Sciatic nerve (tissue), 2 donors: Measurements from ENCODE around the gene TGDS. TPM values are rescaled to one million over a fixed set of nuclear protein-coding genes. Genes with fewer than 3 reads are reported as not detected.
"Not testable (repeated sequence)": the region's sequence is repeated elsewhere in the genome, so short reads cannot be mapped to it uniquely, and the experiment has no call there.

Experiments
- ATAC-seq: fragments of 200-7000 bp; cut with Tn5 transposase; one replicate; pipeline ENCODE4 v1.9.1; 2020; ENCODE audit warnings: mild to moderate bottlenecking, moderate library complexity
- DNase-seq: peaks from one replicate; pipeline ENCODE4 v3.0.0-alpha.2; 2020; ENCODE audit warnings: low spot score
- intact Hi-C: fragments of 100-400 bp; cut with DNase I; formaldehyde crosslinking; loops from one replicate; pipeline ENCODE4 v1.14.2; 2022
- total RNA-seq: library from RNA; stranded (reverse); fragmentation: NEBNext Ultra II Directional; extraction: Animal tissue kit (Norgen Biotek cat#: 25700); gene quantifications from one replicate; pipeline ENCODE4 v1.2.1, GENCODE V29; 2021
- donor health status: DM: no; HTN: no; CAD: no.
- donor health status: DM: no; HTN: no; CAD: no.

Gene TGDS
- total RNA-seq, 1 donor from 2014 or later = 14.0 TPM

DNA sequence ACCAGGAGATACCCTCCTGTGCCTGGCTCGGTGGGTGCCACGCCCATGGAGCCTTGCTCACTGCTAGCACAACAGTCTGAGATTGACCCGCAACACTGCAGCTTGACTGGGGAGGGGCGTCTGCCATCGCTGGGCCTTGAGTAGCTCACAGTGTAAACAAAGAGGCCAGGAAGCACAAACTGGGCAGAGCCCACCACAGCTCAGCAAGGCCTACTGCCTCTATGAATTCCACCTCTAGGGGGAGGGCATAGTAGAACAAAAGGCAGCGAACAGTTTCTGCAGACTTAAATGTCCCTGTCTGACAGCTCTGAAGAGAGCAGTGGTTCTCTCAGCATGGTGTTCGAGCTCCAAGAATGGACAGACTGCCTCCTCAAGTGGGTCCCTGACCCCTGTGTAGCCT lies 69.0 kb downstream of the TGDS start:
- ATAC-seq, DNase-seq, intact Hi-C loops: not testable (repeated sequence)

DNA sequence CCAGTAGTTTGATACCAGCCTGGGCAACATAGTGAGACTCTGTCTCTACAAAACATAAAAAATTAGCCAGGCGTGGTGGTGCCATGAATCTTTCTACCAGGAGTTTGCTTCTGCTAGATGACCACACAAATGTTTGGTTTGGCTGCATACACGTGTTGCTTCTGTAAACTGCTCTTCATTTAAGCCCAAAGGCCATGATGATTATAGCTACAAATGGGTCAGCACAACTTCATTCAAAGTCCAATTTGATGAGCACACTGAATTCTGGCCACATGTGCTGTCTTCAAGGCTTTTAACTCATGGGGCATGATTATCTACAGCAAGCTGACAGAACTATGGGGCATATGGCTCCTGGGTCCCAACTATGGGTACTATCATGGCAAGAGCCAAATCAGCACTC lies 70.2 kb downstream of the TGDS start:
- no peak for DNase-seq
- ATAC-seq = no peak
- intact Hi-C loops = no loop called here

DNA sequence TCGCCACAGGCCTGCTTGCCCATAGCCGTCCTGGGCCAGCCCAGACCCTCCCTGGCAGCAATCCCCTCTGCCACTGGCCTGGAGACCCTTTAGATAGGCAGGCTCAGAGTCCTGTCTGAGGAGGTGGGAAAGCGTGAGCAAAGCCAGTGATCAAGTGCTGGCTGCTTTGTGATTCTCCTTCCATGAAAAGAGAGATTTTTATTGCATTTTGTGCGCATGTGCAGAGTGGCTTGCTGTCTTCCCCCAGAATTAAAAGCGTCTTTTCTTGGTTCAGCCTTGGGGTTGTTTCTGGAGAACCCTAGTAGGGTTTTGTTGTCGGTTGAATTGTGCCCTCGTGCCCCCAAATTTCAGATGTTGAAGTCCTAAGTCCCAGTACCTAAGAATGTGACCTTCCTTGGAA lies 71.5 kb downstream of the TGDS start:
- ATAC-seq (no peak), DNase-seq (no peak)
- intact Hi-C loops = no loop called here

Other genes starting within 250 kb of the TGDS start
- 0.94 TPM for gene DCT, start 116.5 kb downstream of the TGDS start, total RNA-seq
- 5.8 TPM for gene GPR180, start 5.7 kb upstream of the TGDS start, total RNA-seq
- gene SOX21, start 116.4 kb upstream of the TGDS start, total RNA-seq = not detected